ENCODE measurements around the gene CD53.
A peak's percentile ranks its signal among the peaks of the same experiment; 100 is the strongest.

CD53 gene

DNA sequence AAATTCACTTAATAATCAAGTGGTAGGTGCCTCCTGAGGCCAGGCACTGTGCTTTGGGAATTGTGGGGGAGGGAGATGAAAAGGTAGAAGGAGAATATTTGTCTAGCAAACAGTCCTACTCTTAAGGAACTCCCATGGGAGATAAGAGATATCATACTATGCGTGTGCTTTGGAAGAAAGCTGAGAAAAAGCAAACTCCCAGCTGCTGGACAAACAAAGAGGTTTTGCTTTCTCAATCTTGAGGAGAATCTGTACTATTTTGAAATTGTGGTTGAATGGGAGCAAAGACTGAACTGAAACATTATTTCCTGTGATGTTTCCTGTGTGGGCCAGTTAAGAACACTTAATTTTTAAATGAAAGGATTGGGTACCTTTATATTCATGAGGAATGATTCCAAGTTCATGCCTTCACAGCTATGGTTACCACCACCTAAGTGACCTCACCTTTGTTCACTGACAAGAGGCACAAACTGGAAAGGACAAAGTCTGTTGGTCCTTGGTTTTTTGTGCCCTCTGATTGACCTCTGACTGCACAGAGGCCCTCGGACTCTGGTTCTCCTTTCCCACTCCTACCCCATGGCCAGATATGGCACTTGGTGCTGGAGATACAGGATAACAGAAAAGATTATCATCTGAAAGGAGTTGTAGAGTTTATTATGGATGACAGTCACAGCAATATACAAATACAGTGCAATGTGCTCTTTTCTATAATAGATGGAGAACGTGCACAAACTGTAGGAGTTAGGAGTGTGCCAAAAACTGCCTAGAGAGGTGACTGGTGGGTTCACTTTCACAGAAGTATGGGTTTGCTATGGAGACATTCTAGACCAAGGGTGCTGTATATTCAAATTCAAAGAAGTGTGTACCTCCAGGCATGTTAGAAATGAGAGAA lies 1.6 kb downstream of the CD53 start:
- Histone ChIP-seq H3K36me3 (ENCODE audit: insufficient read depth, low read length) (peaks cover 6% of the 10 kb centered on the region), H2AFZ (ENCODE audit: low read depth, low read length) (peak overlapping the region; percentile 77), H3K27ac (ENCODE audit: low read length) (peak overlapping the region; percentile 95), H3K4me3 (ENCODE audit: low read depth in 1 of 2, low read length in 2 of 2) (peak overlapping the region; percentile 90 to 93), H4K20me1 (ENCODE audit: insufficient read depth, low read length) (no peaks in the 10 kb centered on the region), H3K4me1 (ENCODE audit: insufficient read depth, low read length) (peaks cover 72% of the 10 kb centered on the region), H3K9ac (ENCODE audit: low read depth, low read length) (peak overlapping the region; percentile 80), H3K79me2 (ENCODE audit: insufficient read depth, low read length) (peaks cover 71% of the 10 kb centered on the region), H3K27me3 (ENCODE audit: insufficient read depth, low read length, poor library complexity) (no peaks in the 10 kb centered on the region), H3K4me2 (ENCODE audit: insufficient read depth, low read length) (peak overlapping the region; percentile 80), H3K9me3 (ENCODE audit: insufficient read depth, low read length, severe bottlenecking) (no peaks in the 10 kb centered on the region)
- DNase-seq (peak; percentile 24), ATAC-seq (ENCODE audit: insufficient read depth, low read depth) (peak; percentile 41)
- no peak for TF ChIP-seq EZH2 (IDR thresholded peaks at IDR 0.05; ENCODE audit: borderline replicate concordance, low read depth, low read length, severe bottlenecking)
- TF ChIP-seq, protein P1, sequence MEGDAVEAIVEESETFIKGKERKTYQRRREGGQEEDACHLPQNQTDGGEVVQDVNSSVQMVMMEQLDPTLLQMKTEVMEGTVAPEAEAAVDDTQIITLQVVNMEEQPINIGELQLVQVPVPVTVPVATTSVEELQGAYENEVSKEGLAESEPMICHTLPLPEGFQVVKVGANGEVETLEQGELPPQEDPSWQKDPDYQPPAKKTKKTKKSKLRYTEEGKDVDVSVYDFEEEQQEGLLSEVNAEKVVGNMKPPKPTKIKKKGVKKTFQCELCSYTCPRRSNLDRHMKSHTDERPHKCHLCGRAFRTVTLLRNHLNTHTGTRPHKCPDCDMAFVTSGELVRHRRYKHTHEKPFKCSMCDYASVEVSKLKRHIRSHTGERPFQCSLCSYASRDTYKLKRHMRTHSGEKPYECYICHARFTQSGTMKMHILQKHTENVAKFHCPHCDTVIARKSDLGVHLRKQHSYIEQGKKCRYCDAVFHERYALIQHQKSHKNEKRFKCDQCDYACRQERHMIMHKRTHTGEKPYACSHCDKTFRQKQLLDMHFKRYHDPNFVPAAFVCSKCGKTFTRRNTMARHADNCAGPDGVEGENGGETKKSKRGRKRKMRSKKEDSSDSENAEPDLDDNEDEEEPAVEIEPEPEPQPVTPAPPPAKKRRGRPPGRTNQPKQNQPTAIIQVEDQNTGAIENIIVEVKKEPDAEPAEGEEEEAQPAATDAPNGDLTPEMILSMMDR (IDR thresholded peaks at IDR 0.05; ENCODE audit: borderline replicate concordance, extremely low read depth, low read length, poor library complexity, severe bottlenecking), result no peak

DNA sequence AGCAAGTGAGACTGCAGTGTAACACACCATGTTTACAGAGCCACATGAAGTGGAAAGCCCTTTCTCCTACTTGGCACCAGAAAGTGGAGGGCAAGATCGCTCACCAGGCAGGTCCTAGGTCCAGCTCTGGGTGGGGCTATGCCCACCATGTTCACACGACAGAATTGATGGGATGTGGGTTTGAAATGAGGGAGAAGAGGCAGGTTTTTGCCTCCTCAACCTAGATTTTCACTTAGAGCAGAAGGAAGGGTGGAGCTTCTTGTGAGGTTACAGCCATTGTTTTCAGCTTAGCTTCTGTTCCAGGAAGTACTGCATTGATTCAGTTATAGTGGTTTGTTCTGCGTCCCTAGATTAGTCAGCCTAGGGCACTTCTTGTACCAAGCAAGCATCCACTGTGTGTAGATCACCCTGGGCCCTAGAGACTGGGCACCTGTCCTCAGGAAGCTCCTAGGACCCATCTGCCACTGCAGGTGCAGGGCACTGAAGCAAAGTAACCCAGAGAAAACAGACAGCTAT lies 2.3 kb downstream of the CD53 start:
- Histone ChIP-seq H3K9me3 (ENCODE audit: insufficient read depth, low read length, severe bottlenecking) (no peaks in the 10 kb centered on the region), H3K4me2 (ENCODE audit: insufficient read depth, low read length) (peak overlapping the region; percentile 80), H3K4me1 (ENCODE audit: insufficient read depth, low read length) (peaks cover 79% of the 10 kb centered on the region), H3K9ac (ENCODE audit: low read depth, low read length) (peak overlapping the region; percentile 80), H2AFZ (ENCODE audit: low read depth, low read length) (peak overlapping the region; percentile 77), H3K27ac (ENCODE audit: low read length) (peak overlapping the region; percentile 95), H3K27me3 (ENCODE audit: insufficient read depth, low read length, poor library complexity) (no peaks in the 10 kb centered on the region), H4K20me1 (ENCODE audit: insufficient read depth, low read length) (peaks cover 6% of the 10 kb centered on the region; the same call in 1 of the 2 replicates), H3K36me3 (ENCODE audit: insufficient read depth, low read length) (peaks cover 6% of the 10 kb centered on the region), H3K79me2 (ENCODE audit: insufficient read depth, low read length) (peaks cover 78% of the 10 kb centered on the region), H3K4me3 (ENCODE audit: low read depth in 1 of 2, low read length in 2 of 2) (peak overlapping the region; percentile 90 to 93; a peak in 3 of 4 replicates)
- ATAC-seq (ENCODE audit: insufficient read depth, low read depth) (peak; percentile 77), DNase-seq (peak; percentile 52)
- TF ChIP-seq, protein P1 (IDR thresholded peaks at IDR 0.05; ENCODE audit: borderline replicate concordance, extremely low read depth, low read length, poor library complexity, severe bottlenecking), result no peak
- TF ChIP-seq EZH2 (IDR thresholded peaks at IDR 0.05; ENCODE audit: borderline replicate concordance, low read depth, low read length, severe bottlenecking), result no peak

GRCh38 chr1:110876748-110877341 lies 3.9 kb downstream of the CD53 start:
- H3K9ac ChIP-seq (ENCODE audit: low read depth, low read length), result no peak overlapping the region
- TF ChIP-seq, protein P1 (IDR thresholded peaks at IDR 0.05; ENCODE audit: borderline replicate concordance, extremely low read depth, low read length, poor library complexity, severe bottlenecking), result no peak
- TF ChIP-seq EZH2 (IDR thresholded peaks at IDR 0.05; ENCODE audit: borderline replicate concordance, low read depth, low read length, severe bottlenecking), result no peak
- peaks cover 13% of the 10 kb centered on the region; the same call in 1 of the 2 replicates for H4K20me1 ChIP-seq (ENCODE audit: insufficient read depth, low read length)
- H3K4me2 ChIP-seq (ENCODE audit: insufficient read depth, low read length), result 0 out of 2 replicates have a peak overlapping the region, but pooled peaks have one; percentile 14
- no peak overlapping the region for H2AFZ ChIP-seq (ENCODE audit: low read depth, low read length)
- H3K9me3 ChIP-seq (ENCODE audit: insufficient read depth, low read length, severe bottlenecking), result no peaks in the 10 kb centered on the region
- no peak overlapping the region for H3K4me3 ChIP-seq (ENCODE audit: low read depth in 1 of 2, low read length in 2 of 2)
- DNase-seq, result no peak
- no peak overlapping the region for H3K27ac ChIP-seq (ENCODE audit: low read length)
- ATAC-seq (ENCODE audit: insufficient read depth, low read depth), result no peak
- H3K79me2 ChIP-seq (ENCODE audit: insufficient read depth, low read length), result peaks cover 93% of the 10 kb centered on the region
- H3K27me3 ChIP-seq (ENCODE audit: insufficient read depth, low read length, poor library complexity), result no peaks in the 10 kb centered on the region
- H3K4me1 ChIP-seq (ENCODE audit: insufficient read depth, low read length), result peaks cover 93% of the 10 kb centered on the region
- H3K36me3 ChIP-seq (ENCODE audit: insufficient read depth, low read length), result peaks cover 6% of the 10 kb centered on the region
